Bone marrow (tissue), 2 donors: Measurements from ENCODE around the gene EIF2AK2.
"Not testable (repeated sequence)": the region's sequence is repeated elsewhere in the genome, so short reads cannot be mapped to it uniquely, and the experiment has no call there.

ENCODE experiments used
- DNase-seq, 2 donors: peaks; one replicate each; lab custom pipeline; 2025; lab: John Stamatoyannopoulos, UW

EIF2AK2 gene

GRCh38 chr2:37156857-37157714 is at the start of gene EIF2AK2:
EIF2AK2 (minus strand) TSS chr2:37156980; CDS start chr2:37147806, 9,174 bp downstream.
- DNase-seq, result peak; percentile 68 to 89

GRCh38 chr2:37205689-37206341 is 49.0 kb upstream of the EIF2AK2 start:
- DNase-seq, result no peak

- DNase-seq, result not testable (repeated sequence)
Observed at GRCh38 chr2:37205071-37205661, 48.4 kb upstream of the EIF2AK2 start.

- DNase-seq, result no peak
Observed at GRCh38 chr2:37203708-37204107, 46.9 kb upstream of the EIF2AK2 start.

- peak in 1 of 2 donors; percentile 59 for DNase-seq
Observed at GRCh38 chr2:37201766-37202165, 45.0 kb upstream of the EIF2AK2 start.

- DNase-seq, result no peak
Observed at GRCh38 chr2:37201208-37201607, 44.4 kb upstream of the EIF2AK2 start.

- DNase-seq, result no peak
Observed at GRCh38 chr2:37198681-37199065, 41.9 kb upstream of the EIF2AK2 start.

GRCh38 chr2:37196320-37197195 is 39.8 kb upstream of the EIF2AK2 start, which contains the start of gene CEBPZOS:
CEBPZOS (plus strand) TSS chr2:37196496; CDS start chr2:37199705, 3,209 bp downstream.
- DNase-seq, result peak; percentile 52 to 87

GRCh38 chr2:37195862-37196319 is 39.1 kb upstream of the EIF2AK2 start:
- DNase-seq, result not testable (repeated sequence)

- DNase-seq, result no peak
Observed at GRCh38 chr2:37192551-37192950, 35.8 kb upstream of the EIF2AK2 start.

GRCh38 chr2:37191747-37192146 is 35.0 kb upstream of the EIF2AK2 start:
- DNase-seq, result no peak

- DNase-seq, result no peak
Observed at GRCh38 chr2:37191253-37191652, 34.5 kb upstream of the EIF2AK2 start.

GRCh38 chr2:37190290-37190689 is 33.5 kb upstream of the EIF2AK2 start:
- DNase-seq, result no peak

- no peak for DNase-seq
Observed at GRCh38 chr2:37189452-37190153, 32.8 kb upstream of the EIF2AK2 start.

- DNase-seq, result no peak
Observed at GRCh38 chr2:37188570-37188969, 31.8 kb upstream of the EIF2AK2 start, which contains the start of gene SULT6B1. SULT6B1 (minus strand) TSS chr2:37188670; CDS start chr2:37188640, 30 bp downstream.

- no peak for DNase-seq
Observed at GRCh38 chr2:37181726-37182684, 25.2 kb upstream of the EIF2AK2 start.

- no peak for DNase-seq
Observed at GRCh38 chr2:37180640-37181039, 23.9 kb upstream of the EIF2AK2 start.

- DNase-seq, result no peak
Observed at GRCh38 chr2:37180006-37180639, 23.3 kb upstream of the EIF2AK2 start.

GRCh38 chr2:37173741-37174140 is 17.0 kb upstream of the EIF2AK2 start:
- DNase-seq, result no peak
